Skeletal muscle tissue (tissue), 4 donors: ENCODE measurements around the gene BICDL2. TPM values are rescaled to one million over a fixed set of nuclear protein-coding genes. Genes with fewer than 3 reads are reported as not detected.
A peak's percentile ranks its signal among the peaks of the same experiment; 100 is the strongest.

Source experiments
- H3K27ac ChIP-seq: one replicate; pipeline ENCODE4 v1.7.0; 2013; ENCODE audit warnings: mild to moderate bottlenecking, low read depth, low read length, inconsistent platforms
- H3K27me3 ChIP-seq, 3 donors: one replicate each; pipeline ENCODE4 v1.7.0; 2013; ENCODE audit warnings: low read length in 3 of 3; ENCODE audit not compliant: control insufficient read depth in 3 of 3, insufficient read depth in 3 of 3
- H3K36me3 ChIP-seq, 3 donors: one replicate each; pipeline ENCODE4 v1.7.0; 2013; ENCODE audit warnings: low read length in 3 of 3; ENCODE audit not compliant: control insufficient read depth in 3 of 3, insufficient read depth in 3 of 3
- H3K4me1 ChIP-seq, 3 donors: one replicate each; pipeline ENCODE4 v1.7.0; 2013; ENCODE audit warnings: low read length in 3 of 3, mild to moderate bottlenecking in 3 of 3; ENCODE audit not compliant: control insufficient read depth in 3 of 3, insufficient read depth in 3 of 3
- H3K4me3 ChIP-seq, 3 donors: one replicate each; pipeline ENCODE4 v1.7.0; 2013; ENCODE audit warnings: low read length in 3 of 3
- H3K9ac ChIP-seq, 3 donors: one replicate each; pipeline ENCODE4 v1.7.0; 2013; ENCODE audit warnings: low read length in 3 of 3, mild to moderate bottlenecking in 3 of 3, moderate library complexity in 2 of 3, low read depth in 1 of 3
- H3K9me3 ChIP-seq, 3 donors: one replicate each; pipeline ENCODE4 v1.7.0; 2013; ENCODE audit warnings: low read length in 3 of 3; ENCODE audit not compliant: control insufficient read depth in 3 of 3
- total RNA-seq: library from RNA; depleted of rRNA; stranded (reverse); fragments of >200 nt; gene quantifications from one replicate; pipeline ENCODE4 v1.2.3, GENCODE V29; 2014
- donor health status: Osteomylitis.

The BICDL2 gene
- total RNA-seq, 1 donor from 2014 or later = not detected

DNA sequence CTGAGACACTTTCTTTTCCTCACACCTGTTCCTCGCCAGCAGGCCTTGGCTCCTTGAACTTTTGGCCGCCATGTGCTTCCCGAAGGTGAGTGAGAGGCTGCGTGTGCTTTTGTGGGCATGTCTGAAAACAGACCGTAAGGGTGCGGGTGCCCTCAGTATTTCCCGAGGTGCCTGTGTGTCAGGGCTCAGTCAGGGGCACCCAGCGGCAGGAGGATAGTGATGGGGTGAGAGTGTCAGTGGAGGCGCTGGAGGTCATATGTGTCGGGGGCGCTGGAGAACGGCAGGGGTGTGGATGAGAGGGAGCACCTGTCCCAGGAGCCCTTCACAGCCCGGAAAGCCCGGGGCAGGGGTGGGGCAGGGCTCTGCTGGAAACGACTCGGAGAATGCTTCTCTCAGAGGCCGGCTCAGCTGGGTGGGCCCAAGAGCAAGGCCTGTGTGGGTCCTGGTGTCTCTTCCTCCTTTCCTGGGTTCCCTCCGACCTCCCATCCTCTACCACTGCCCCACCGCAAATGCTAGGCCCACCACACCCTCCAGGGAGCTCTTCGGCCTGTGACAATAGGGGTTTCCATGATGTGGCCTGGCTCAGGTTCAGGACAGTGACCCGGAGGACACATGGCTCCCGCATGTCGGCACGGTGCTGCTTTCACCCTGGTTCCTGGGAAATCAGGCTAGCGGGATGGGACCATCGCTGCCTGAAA, 29.1 kb upstream of the BICDL2 start:
- Histone ChIP-seq H3K4me1 (peaks cover 31 to 47% (median 42%) of the 10 kb centered on the region in 3 donors), H3K27me3 (no peaks in the 10 kb centered on the region), H3K9ac (peak overlapping the region; percentile 57 to 89 (median 73)), H3K36me3 (peaks cover 0 to 11% (median 7%) of the 10 kb centered on the region in 3 donors), H3K4me3 (peak overlapping the region; percentile 24 to 85 (median 84)), H3K27ac (peak overlapping the region; percentile 48), H3K9me3 (no peaks in the 10 kb centered on the region)

DNA sequence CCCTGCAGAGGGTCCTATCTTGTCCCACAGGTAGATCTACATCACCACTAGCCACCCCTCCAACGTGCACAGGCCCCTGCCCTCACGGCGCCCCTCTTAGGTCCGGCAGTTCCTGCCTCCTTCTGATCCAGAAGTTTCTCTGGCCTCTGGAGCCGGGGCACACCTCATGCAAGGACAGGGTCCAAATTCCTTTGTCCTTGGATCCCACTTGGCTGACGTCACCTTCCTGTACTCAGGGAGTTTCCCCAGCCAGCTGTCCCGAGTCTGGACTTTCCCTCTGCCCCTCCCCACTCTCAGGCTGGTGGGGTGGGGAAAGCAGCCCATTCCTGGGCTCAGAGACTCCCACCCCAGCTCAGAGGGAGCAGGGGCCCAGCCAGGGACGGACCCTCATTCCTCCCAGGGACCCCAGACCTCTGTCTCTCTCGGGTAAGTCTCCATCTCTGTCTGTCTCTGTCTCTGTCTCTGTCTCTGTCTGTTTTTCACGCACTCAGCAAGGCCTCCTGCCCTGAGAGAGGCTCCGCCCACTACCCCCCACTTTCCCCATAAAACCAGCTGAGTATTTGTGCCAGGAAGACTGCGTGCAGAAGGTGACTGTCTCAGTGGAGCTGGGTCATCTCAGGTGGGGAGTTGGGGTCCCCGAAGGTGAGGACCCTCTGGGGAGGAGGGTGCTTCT, 28.5 kb upstream of the BICDL2 start, which contains the start of gene IL32:
Gene IL32 (plus strand): TSS at position 572 of the 673 bp plus-strand sequence. CDS start 172 bp downstream, outside the sequence.
- Histone ChIP-seq H3K27me3 (no peaks in the 10 kb centered on the region), H3K9me3 (no peaks in the 10 kb centered on the region), H3K4me1 (peaks cover 38 to 53% (median 48%) of the 10 kb centered on the region in 3 donors), H3K4me3 (peak within 1 kb of the TSS; percentile 24 to 85 (median 84)), H3K9ac (peak within 1 kb of the TSS; percentile 57 to 89 (median 73)), H3K36me3 (peaks cover 0 to 11% (median 7%) of the 10 kb centered on the region in 3 donors), H3K27ac (peak within 1 kb of the TSS; percentile 48)

DNA sequence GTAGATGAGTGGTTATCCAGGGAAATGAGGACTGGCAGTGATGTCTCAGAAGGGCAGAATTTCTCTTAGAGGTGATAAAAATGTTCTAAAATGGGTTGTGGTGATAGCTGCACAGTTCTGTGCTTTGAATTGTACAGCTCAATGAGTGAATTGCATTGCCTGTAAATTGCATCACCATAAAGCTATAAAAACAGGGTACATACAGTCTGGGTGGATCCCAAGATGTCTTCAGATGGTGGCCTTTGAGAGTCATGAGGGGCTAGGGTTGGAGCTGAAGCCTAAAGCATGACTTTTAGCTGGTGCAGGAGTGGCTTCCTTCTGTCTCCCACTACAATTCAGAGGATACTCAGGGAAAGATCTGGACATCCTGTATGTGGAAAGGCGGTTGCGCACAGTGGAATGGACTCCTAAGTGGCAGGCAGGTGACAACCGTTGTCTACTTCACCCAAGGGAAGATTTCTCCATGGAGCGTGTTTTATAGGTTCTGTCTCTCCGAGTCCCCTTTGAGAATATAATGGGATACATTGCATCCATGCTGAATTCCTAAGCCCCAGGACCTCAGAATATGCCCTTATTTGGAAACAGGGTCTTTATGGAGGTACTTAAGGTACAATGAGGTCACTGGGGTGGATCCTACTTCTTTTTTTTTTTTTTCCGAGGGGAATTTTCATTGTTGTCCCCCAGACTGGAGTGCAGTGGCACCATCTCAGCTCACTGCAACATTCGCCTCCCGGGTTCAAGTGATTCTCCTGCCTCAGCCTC, 27.1 kb upstream of the BICDL2 start:
- no peak overlapping the region for H3K4me3 ChIP-seq
- H3K9ac ChIP-seq = peak overlapping the region in 1 of 3 donors; percentile 23
- H3K27me3 ChIP-seq = no peaks in the 10 kb centered on the region
- H3K4me1 ChIP-seq = peaks cover 46 to 61% (median 56%) of the 10 kb centered on the region in 3 donors
- H3K36me3 ChIP-seq = peaks cover 0 to 6% (median 6%) of the 10 kb centered on the region in 3 donors
- no peaks in the 10 kb centered on the region for H3K9me3 ChIP-seq
- H3K27ac ChIP-seq = no peak overlapping the region

DNA sequence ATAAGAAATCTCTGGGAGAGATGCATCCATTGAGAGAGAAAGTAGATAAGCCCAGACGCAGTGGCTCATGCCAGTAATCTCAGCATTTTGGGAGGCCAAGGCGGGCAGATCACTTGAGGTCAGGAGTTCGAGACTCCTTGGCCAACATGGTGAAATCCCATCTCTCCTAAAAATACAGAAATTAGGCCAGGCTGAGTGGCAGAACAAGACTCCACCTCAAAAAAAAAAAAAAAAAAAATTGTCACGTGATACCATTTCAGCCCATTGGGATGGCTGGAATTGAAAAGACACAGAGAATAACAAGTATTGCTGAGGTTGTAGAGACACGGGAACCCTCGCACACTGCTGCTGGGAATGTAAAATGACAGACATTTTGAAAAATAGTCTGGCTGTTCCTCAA, 25.8 kb upstream of the BICDL2 start:
- no peak overlapping the region for H3K4me3 ChIP-seq
- H3K4me1 ChIP-seq = peaks cover 50 to 57% (median 53%) of the 10 kb centered on the region in 3 donors
- H3K9ac ChIP-seq = no peak overlapping the region
- no peaks in the 10 kb centered on the region for H3K27me3 ChIP-seq
- no peak overlapping the region for H3K27ac ChIP-seq
- H3K36me3 ChIP-seq = no peaks in the 10 kb centered on the region
- H3K9me3 ChIP-seq = no peaks in the 10 kb centered on the region

DNA sequence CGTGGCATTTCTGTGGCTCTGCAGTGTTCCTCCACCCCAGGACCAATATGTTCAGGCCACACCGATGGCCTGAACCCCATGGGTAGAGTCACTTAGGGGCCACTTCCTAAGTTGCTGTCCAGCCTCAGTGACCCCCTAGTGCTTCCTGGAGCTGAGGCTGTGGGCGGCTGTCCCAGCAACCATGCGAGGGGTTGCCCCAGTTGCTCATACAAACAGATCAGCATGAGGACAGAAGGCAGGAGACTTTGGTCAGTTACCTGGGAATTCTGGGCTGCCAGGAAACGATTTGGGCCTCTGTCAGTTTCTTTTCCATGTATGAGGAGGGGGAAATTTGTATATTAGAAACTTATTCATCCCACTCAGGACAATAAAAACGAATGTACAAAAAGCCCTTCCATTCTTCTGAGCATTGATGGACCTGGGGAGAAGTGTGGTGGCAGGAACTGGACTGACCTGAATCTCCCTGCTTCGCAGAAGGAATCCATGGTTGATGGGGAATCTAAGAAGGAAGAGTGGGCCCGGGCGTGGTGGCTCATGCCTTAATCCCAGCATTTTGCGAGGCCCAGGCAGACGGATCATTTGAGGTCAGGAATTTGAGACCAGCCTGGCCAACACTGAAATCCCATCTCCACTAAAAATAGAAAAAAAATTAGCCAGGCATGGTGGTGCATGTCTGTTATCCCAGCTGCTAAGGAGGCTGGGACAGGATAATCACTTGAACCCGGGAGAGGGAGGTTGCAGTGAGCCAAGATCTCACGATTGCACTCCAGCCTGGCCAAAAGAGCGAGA, 23.8 kb upstream of the BICDL2 start:
- Histone ChIP-seq H3K4me1 (peaks cover 32 to 43% (median 39%) of the 10 kb centered on the region in 3 donors), H3K9ac (peak overlapping the region in 2 of 3 donors; percentile 53 to 90), H3K9me3 (no peaks in the 10 kb centered on the region), H3K27ac (peak overlapping the region; percentile 80), H3K4me3 (peak overlapping the region in 2 of 3 donors; percentile 27 to 76), H3K36me3 (no peaks in the 10 kb centered on the region), H3K27me3 (no peaks in the 10 kb centered on the region)

DNA sequence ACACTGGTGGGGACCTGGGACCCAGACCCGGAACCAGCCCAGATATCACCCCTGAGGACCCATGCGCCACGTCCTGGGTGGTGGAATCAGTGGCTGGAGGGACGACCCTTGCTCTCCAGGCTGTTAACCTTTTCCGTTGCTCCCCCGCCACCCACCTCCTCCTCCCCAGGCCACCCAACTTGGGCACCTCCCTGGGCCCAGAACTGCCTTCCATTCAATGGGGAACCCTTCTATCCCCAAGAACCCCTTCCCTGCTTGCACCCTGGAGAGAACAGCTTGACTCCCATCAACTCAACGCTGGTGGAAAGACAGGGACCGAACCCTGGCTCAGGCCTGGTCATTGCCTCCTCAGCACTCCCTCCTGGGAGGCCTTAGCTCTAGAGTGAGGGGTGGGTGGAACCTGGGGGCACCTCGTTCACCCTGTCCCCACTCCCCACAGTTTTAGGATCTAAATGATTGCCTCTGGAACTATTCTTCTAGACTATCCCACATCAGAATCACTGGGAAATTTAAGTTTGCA, 23.0 kb upstream of the BICDL2 start:
- H3K4me1 ChIP-seq = peaks cover 24 to 39% (median 32%) of the 10 kb centered on the region in 3 donors
- peak overlapping the region; percentile 56 to 81 (median 76) for H3K4me3 ChIP-seq
- H3K9ac ChIP-seq = peak overlapping the region; percentile 73 to 90 (median 77)
- peak overlapping the region; percentile 80 for H3K27ac ChIP-seq
- H3K27me3 ChIP-seq = no peaks in the 10 kb centered on the region
- H3K9me3 ChIP-seq = no peaks in the 10 kb centered on the region
- peaks cover 0 to 2% (median under 1%) of the 10 kb centered on the region in 3 donors for H3K36me3 ChIP-seq

DNA sequence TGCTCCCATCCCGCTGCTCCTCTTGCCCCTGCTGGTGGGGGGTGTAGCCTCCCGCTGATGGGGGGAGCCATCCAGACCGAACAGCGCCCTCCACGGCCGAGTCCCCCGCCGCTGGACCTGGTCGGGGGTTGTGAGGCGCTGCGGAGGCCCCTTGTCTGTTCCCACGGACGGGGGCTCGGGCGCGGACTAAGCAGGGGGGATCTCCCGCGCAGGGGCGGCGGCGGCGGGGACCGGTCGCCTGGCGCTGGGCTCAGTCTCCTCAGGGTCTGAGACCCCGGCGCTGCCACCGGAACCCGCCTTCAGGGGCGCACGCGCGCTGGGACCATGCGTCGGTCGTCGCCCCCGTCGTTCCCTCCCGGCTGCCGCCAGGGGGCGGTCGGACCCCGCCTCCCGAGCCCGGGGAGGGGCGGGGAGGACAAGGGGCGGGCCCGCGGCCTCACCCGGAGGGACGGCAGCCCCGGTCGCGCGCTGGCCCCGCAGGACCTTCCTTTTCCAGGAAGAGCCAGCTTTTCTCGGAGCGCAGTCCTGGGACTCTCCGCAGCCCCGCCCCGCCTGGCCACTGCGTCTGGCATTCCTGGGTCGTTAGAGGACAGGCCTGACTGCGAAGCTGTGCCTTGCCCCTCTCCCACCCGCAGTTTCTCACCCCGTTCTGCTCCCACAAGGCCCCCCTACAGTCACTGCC, 22.4 kb upstream of the BICDL2 start:
- H3K4me1 ChIP-seq = peaks cover 23 to 35% (median 27%) of the 10 kb centered on the region in 3 donors
- peak overlapping the region; percentile 77 to 90 (median 77) for H3K9ac ChIP-seq
- H3K4me3 ChIP-seq = peak overlapping the region; percentile 77 to 91 (median 81)
- H3K36me3 ChIP-seq = peaks cover 0 to 4% (median 3%) of the 10 kb centered on the region in 3 donors
- H3K27ac ChIP-seq = peak overlapping the region; percentile 80
- H3K9me3 ChIP-seq = no peaks in the 10 kb centered on the region
- H3K27me3 ChIP-seq = no peaks in the 10 kb centered on the region

DNA sequence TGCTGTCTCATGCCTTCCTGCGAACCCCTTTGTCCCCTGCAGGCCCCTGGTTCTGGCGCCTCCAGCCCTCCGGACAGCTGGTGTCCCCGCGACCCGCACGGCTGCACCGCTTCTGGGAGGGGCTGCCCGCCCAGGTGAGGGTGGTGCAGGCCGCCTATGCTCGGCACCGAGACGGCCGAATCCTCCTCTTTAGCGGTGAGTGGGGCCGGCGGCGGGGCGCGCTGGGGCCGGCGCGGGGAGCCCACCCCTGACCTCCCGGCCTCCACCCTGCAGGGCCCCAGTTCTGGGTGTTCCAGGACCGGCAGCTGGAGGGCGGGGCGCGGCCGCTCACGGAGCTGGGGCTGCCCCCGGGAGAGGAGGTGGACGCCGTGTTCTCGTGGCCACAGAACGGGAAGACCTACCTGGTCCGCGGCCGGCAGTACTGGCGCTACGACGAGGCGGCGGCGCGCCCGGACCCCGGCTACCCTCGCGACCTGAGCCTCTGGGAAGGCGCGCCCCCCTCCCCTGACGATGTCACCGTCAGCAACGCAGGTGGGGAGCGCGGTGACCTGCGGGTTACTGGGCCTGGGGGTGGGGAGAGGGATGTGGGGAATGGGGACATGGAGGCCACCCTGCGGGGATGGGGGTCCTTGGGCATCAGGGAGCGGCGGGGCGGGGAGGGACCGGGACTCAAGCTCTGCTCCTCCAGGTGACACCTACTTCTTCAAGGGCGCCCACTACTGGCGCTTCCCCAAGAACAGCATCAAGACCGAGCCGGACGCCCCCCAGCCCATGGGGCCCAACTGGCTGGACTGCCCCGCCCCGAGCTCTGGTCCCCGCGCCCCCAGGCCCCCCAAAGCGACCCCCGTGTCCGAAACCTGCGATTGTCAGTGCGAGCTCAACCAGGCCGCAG, 21.6 kb upstream of the BICDL2 start:
- Histone ChIP-seq H3K27ac (no peak overlapping the region), H3K9ac (peak overlapping the region; percentile 76 to 90 (median 77)), H3K4me3 (peak overlapping the region; percentile 77 to 91 (median 81)), H3K9me3 (no peaks in the 10 kb centered on the region), H3K27me3 (no peaks in the 10 kb centered on the region), H3K4me1 (peaks cover 23 to 35% (median 27%) of the 10 kb centered on the region in 3 donors), H3K36me3 (peaks cover 0 to 5% (median 4%) of the 10 kb centered on the region in 3 donors)
